NCI-H1694 treated with DMSO at 0.1 percent for 48 hours (cell line): ENCODE results near the gene MYO7B.

Experiments
- DNase-seq: peaks from one replicate; lab custom pipeline; 2025; lab: John Stamatoyannopoulos, UW

MYO7B gene

DNA sequence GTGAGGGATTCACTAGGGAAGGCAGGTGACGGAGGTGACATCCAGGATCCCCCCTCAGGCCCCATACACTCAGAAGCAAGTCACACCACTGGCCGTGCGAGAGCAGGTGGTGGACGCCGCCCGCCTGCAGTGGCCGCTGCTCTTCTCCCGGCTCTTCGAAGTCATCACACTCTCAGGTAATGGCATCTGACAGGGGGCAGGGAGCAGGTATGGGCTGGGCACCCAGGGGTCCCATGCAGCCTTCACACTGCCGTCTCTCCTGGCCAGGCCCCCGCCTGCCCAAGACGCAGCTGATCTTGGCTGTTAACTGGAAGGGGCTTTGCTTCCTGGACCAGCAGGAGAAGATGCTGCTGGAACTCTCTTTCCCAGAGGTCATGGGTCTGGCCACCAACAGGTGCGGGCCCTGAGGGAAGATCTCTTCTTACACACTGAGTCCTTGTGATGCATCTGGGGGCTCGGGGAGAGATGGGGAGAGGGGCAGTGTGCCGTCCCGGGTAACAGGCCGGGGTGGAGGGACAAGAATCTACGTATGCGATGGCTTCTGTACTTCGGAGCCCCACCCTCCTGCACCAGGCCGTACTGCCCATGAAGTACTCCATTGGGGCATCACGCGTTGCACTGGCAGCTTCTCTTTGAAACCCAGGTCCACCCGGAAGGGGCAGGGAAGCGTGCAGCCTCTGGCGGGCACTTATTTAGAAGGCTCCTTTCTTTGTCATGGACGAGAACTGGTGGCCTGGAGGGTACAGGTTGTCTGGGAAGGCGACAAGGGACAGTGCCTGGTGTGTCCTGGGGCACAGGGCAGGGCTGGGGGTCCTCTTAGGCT lies 91.6 kb downstream of the MYO7B start:
- no peak for DNase-seq

DNA sequence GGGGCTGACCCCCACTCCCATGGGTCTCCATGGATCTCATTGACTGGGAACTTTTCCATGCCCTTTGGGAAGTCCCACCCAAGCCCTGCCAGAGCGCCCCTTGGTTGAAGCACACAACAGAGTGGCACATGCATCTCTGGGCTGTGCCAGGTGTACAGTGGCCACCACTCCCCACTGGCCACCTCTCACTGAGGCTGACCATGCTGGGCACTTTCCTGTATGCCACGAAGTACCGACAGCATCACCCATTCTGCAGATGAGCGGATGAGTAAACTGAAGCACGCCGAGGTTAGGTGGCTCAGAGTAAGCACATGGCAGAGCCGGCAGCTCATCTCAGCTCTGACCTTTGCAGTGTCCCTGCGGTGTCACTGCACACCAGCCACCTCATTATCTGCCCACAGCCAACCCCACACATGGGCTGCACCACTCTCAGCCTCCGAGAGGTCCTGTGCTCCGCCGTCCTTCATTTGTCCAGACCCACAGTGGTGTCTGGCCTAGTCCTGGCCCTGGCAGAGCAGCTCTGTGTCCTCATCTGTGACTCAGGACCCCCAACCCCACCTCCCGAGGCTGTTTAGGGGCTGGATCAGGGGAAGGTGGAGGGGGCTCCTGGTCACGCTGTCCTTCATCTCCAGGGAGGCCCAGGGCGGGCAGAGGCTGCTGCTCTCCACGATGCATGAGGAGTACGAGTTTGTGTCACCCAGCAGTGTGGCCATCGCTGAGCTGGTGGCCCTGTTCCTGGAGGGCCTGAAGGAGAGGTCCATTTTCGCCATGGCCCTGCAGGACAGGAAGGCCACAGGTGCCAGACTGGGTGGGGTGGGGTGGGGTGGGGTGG lies 92.5 kb downstream of the MYO7B start:
- DNase-seq: no peak

DNA sequence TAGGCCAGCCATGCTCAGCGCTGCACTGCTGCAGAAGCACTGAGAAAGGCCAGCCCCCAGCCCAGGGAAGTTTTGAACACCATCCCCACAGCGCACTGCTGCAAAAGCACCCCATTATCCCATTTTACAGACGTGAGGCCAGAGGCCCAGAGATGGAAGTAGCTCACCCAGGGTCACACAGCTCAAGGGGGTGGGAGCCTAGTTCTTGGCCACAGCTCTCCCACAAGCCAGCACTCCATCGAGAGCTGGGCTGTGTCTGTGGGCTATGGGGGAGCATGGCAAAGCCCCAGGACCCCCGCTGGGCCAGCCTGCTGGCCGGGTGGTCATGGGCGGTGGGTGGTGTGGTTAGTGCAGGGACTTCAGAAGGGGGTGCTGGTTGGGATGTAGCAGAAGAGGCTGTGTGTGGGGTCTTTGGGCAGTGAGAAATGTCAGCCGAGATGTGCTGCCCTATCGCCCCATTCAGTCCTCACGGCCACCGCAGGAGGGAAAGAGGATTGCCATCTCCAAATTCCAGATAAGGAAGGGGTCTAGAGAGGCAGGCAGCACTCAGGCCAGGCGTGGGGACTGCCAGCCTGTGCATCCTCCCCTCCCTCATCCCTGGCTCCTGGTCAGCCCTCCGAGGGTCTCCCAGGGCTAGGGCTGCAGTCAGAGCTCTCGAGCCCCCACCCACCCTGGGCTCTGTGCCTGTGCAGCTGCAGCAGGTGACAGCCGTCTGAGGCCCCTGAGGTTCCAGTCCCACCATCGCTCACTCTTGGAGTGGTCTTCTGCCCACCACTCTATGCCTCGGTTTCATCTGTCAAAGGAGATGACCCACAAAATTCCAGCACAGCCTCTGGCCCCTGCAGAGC lies 93.5 kb downstream of the MYO7B start:
- no peak for DNase-seq

DNA sequence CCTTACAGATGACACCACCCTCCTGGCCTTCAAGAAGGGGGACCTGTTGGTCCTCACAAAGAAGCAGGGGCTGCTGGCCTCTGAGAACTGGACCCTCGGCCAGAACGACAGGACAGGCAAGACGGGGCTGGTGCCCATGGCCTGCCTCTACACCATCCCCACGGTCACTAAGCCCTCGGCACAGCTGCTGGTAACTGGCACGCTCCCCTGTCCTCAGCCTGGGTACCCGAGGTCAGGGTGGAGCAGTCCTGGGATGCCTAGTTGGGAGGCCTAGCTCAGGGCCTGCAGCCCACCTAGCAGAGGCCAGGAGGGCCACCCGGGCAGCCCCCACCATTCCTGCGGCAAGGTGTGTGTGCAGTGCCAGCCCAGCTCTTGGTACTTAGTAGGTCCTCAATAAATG lies 94.2 kb downstream of the MYO7B start:
- DNase-seq: no peak

DNA sequence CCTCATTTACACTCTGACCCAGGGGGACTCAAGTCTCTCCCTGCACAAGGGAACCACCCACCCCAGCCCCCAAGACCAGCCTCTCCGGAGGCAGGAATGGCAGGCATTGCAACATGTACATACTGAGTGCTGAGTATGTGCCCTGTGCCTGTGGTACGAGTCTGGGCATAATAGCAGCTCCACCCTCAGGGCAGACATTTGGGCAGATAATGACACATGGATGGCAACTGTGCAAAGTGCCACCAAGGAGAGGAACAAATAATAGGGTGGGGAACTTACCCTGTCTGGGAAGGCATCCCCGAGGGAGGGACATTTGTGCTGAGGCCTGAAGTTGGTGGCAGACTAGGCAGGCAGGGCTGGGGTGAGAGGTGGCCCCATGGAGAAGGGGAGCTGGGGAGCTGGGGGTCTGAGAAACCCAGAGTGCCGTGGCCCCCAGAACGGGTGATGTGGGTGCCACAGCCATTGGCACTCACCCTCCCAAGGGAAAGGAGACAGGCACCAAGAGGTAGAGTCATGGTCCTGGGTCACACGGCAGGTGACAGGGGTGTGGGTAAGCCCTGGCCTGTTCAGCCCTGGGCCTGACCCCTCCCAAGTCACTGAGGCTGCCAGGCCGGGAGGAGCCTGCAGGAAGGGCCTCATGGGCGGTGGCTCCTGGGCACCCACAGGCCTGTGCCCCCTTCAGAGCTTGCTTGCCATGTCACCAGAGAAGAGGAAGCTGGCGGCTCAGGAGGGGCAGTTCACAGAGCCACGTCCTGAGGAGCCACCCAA lies 94.8 kb downstream of the MYO7B start:
- no peak for DNase-seq

DNA sequence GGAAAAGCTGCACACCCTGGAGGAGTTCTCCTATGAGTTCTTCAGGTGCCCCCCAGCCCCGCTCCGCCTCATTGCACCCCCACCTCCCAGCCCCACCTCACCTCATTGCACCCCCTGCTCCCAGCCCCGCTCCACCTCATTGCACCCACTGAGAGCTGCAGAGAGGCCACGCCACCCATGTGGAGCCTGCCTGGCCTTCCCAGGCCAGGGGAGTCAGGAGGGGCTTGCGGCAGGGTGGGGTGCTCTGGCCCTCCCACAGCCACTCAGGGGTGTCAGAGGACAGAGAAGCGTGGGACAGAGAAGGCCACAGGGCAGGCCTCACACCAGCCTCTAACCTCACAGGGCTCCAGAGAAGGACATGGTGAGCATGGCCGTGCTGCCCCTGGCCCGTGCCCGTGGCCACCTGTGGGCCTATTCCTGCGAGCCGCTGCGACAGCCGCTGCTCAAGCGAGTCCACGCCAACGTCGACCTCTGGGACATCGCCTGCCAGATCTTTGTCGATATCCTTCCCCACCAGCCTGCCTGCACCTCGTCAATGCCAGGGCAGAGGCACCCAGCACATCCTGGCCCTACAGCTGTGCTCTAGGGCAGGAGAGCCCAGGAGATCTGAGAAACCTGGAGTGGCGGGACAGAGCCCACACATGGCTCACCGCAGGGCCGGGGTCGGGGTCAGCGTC lies 95.5 kb downstream of the MYO7B start:
- no peak for DNase-seq

DNA sequence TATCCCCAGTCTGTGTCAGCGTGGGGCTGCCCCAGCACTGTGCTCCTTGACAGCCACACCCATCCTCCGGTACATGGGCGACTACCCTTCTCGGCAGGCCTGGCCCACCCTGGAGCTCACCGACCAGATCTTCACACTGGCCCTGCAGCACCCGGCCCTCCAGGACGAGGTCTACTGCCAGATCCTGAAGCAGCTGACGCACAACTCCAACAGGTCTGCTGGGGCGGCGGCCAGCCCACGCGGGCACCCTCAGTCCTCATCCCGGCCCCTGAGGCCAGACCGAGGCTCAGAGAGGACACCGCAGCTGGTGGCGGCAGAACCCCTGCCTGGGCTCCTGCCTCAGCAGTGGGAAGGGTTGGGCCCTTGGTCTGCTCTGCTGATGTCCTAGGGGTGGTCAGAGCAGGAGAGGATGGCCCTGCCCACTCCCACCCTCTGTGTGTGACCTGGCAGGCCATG lies 96.1 kb downstream of the MYO7B start:
- DNase-seq: no peak

DNA sequence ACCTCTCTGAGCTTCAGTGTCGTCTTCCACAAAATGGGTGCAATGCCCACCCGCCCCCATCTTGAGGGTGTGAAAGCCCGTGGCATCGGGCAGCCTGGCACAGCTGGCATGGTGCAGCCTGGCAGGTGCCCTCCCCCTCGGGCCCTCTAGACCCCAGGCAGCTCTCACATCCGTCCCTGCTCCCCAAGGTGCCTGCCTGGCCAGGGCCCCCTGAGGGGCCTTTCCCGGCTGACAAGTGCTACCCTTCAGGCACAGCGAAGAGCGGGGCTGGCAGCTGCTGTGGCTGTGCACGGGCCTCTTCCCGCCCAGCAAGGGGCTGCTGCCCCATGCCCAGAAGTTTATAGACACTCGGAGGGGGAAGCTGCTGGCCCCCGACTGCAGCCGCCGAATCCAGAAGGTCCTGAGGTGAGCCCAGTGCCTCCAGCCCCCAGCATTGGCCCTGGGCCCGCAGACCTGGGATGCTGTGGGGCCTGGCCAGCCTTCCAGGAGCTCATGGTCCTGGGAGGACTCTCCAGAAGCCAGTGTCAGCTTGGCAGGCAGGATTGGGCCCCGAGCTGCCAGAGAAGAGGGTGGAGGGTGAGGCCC lies 96.6 kb downstream of the MYO7B start:
- DNase-seq: no peak

DNA sequence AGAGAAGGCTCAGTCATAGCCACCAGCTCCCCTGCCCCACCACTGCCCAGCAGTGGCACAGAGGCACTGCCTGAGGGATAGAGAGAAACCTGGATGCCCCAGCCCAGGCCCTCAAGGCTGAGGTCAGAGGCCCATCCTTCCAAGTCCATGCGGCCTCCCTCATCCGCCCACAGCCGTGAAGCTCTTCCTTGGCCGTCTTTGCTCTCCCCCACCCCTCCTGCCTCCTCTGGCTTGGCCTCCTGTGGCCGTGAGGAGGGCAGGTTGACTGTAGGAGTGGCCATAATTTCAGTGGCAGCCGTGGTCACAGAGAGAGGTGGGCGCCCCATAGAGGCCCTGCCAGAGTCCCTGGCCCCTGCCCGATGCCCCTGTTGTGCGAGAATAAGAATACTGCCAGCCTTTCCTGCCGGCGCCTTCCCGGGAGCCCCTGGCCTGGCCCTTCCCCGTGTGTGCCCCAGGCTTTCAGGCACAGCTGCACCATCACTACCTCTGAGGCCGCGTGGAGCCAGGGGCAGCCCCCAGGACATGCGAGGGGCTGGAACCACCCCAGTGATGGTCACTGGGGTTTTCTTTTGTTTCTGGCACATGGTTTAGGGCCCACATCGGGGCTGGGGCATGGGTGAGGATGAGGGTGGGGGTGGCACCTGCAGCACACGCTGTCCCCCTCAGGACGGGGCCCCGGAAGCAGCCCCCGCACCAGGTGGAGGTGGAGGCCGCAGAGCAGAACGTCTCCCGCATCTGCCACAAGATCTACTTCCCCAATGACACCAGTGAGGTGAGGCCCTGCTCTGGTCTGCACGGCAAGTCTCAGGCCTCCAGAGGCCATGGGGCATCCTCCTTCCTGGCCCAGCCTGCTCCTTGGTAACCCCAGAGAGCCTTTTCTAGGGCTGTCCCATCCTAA lies 97.4 kb downstream of the MYO7B start:
- no peak for DNase-seq

DNA sequence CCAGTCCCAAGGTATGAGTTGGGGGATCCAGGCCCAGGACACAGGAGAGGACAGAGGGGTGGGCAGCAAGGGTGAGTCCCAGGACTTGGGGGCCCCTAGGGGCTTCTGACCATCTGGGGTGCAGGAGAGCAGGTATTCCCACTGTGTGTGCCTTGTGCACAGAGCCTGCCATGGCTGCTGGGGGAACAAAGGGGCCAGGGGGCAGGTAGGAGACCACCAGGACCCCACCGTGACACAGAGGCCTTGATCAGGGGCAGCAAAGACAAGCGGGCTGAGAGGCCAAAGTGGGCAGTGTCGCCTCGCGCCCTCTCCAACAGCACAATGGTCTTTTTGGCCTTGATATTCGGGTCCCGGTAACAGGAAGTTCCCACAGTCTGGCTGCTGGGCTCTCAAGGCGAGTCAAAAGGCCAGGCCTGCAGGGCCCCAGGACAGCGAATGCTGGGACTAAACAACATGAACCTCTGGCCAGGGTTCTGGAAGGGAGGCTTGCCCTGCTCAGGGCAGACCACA lies 98.1 kb downstream of the MYO7B start:
- no peak for DNase-seq

DNA sequence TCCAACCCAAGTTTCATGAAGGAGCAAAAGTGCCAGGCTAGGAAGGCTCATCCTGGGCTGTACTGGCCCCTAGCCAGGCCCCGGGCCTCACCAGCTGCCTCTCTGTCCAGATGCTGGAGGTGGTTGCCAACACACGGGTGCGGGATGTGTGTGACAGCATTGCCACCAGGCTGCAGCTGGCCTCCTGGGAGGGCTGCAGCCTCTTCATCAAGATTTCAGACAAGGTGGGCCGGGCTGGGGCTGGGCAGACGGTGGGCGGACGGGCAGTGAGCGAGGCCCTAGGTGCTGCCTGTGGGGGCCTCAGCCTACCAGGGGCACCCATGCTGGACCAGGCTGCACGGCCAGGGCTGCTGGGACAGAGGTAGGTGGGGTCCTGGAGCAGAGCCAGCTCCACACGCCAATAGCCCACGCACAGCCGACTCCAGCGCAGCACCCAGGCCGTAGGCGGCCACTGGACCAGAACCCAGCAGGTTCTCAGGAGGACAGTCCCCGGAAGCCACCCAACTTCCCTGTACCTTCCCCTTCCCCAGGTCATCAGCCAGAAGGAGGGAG lies 98.7 kb downstream of the MYO7B start:
- DNase-seq: peak; percentile 39

DNA sequence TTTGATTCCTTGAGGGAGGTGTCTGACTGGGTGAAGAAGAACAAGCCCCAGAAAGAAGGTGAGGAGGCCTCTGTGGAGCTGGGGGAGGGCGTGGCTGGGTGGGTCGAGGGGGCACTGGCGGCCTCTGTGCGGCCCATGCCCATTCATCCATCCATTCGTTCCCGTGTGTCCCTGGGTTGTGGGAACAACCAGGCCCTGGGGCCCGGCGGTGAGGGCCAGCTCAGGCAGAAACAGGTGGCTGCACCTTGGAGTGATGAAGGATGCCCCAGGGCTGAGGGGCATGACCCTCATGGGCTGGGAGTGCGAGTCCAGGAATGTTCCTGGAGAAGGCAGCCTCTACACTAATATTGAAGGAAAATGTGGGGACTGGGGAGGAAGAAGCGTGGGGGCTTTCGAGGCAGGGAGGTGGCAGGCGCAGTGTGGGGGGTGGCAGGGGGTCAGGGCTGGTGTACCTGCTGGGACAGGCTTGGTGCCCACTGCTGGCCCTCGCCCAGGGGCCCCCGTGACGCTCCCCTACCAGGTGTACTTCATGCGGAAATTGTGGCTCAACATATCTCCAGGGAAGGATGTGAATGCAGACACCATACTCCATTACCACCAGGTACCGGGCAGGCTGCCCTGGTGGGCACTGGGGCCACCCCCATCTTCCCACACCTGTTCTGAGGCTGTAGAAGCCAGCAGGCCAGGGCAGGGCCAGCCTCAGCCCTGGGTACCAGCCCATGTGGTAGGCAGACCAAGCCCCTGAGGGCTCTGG lies 99.3 kb downstream of the MYO7B start:
- no peak for DNase-seq

DNA sequence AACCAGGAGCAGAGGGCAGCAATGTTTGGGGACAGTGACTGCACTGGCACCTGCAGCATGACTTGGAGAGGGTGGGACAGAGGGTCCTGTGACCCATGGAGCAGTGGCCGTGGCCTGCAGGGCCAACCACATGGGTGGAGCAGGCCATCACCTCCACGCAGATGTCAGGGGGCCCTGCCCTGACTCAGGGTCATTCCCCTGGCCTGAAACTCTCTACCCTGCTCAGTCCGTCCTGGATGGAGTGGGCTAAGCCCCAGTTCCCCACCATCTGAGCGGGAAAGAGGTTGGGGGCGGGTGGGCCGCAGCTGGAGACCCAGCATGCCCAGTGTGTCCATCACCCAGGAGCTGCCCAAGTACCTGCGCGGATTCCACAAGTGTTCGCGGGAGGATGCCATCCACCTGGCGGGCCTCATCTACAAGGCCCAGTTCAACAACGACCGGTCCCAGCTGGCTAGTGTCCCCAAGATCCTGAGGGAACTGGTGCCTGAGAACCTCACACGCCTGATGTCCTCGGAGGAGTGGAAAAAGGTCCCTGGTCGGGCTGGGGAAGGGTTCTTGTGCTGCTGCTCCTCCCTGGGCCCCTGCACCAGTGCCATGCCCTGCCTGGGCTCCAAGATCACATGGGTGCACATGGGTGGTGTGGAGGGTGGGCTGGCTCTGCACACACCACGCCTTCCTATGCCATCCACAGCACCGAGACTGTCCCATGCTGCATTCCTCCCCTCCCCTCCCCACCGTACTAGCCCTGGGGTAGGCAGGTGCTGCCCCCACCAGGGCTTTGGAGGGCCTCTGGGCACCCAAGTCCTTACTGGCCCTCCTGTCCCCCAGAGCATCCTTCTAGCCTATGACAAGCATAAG lies 100.1 kb downstream of the MYO7B start:
- no peak for DNase-seq

DNA sequence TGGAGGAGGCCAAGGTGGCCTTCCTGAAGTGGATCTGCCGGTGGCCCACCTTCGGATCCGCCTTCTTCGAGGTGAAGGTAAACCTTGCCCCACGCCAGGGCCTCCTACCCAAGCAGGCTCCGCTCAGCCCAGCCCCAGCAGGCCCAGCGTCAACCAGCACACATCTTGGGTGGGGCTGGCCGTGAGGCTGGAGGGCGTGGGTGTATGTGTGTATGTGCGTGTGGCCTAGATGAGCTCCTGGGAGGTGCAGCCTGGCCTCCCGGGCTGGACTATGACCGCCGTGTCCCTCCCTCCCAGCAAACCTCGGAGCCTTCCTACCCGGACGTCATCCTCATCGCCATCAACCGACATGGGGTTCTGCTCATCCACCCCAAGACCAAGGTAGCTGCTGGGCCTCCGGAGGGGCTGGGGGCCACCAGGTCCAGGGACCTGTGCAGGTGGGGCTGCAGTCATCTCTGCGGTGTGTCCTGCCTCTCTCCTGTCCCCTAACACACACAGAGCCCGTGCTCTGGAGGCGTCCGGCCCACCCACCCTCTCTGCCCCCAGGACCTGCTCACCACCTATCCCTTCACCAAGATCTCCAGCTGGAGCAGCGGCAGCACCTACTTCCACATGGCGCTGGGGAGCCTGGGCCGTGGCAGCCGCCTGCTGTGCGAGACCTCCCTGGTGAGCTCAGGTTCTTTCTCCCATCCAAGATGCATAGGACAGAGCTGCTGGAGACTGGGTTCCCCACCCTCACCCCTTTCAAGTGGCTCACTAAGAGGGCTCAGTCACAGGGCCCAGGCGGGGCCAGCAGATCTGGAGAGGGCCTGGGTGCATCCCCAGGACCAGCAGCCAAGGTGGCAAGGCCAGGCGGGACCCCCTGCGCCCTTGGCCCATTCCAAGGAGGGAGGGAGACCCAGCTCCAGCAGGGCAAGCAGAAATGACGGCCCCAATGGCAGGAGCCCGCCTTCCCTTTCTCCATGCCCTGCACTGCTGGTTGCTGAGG lies 101.1 kb downstream of the MYO7B start:
- no peak for DNase-seq

DNA sequence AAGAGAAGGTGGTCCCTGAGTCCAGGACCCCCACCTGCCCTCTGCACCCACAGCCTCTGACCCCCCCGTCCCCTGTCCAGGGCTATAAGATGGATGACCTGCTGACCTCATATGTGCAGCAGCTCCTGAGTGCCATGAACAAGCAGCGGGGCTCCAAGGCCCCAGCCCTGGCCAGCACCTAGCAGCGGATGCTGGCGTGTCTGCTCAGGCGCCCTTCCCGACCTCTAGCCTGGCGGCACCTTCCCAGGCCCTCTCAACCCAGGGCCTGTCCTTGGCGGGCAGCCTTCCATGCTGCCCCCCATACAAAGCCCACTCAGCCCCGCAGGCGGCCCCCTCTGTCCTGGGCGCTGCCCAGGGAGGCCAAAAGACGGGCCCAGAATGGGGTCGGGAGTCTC lies 101.8 kb downstream of the MYO7B start:
- no peak for DNase-seq

DNA sequence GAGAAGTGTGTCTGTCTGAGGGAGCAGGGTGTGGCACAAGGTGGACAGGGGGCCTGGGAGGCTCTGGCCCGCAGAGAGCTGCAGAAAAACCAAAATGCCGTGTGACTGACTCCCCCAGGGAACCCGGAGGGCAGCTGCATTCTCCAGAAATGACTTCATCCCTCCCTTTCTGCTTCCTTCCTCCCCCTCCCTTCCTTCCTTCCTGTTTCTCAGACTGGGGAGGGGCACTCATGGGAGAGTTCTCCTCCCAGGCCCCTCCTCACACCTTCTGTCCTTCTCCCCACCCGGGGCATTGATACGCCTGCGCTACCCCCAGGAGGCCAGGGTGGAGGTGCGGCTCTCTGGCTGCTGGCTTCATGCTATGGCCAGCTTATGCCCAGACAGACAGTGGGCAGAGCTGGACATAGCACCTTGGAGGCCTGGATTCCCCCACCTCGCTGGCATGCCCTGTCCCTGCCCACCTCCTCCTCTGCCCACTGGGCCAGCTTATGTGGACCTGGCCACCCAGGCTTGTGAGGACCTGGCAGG lies 102.3 kb downstream of the MYO7B start:
- no peak for DNase-seq
